HG02852 (cell line): ENCODE measurements around the gene TUBGCP5.

Source experiments
- ATAC-seq: cut with Tn5 transposase; IDR thresholded peaks from one replicate; pipeline ENCODE4 v1.9.1; 2021; ENCODE audit warnings: mild to moderate bottlenecking, moderate library complexity; ENCODE audit not compliant: unreplicated experiment

TUBGCP5 gene

GRCh38 chr15:22954798-22955543, 84.4 kb downstream of the TUBGCP5 start:
- no peak for ATAC-seq

GRCh38 chr15:22954326-22954725, 85.0 kb downstream of the TUBGCP5 start:
- ATAC-seq: no peak

- no peak for ATAC-seq
These were observed 86.4 kb downstream of the TUBGCP5 start for GRCh38 chr15:22952796-22953579.

- ATAC-seq: no peak
These were observed 87.7 kb downstream of the TUBGCP5 start for GRCh38 chr15:22951381-22952280.

- no peak for ATAC-seq
These were observed 88.4 kb downstream of the TUBGCP5 start for GRCh38 chr15:22951031-22951380.

DNA sequence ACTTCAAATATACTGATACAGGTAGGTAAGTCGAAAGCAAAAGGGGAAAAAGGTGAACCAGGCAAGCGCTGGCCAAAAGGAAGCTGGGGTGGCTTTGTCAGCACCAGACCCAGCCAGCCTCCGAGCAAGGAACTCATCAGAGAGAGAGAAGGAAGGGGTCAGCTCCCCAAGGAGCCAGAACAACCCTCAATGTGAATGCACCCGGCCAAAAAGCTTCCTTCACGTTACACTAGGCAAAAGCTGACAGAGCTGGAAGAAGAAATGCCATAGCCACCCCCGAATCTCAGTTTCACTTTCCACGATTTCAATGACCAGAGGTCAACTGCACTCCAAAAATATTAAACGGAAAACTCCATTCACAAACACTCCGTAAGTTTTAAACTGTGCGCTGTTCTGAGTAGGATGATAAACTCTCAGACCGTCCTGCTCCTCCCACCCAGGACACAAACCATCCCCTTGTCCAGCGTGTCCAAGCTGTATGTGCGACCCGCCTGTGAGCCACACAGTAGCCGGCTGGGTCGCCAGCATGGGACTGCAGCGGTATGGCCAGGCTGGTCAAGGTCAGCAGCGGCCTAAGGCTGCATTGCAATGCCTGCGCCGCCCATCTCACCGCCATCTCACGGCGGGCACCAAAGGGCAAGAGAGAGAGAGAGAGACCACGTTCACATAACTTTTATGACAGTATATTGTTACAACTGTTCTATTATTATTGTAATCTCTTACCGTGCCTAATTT, 88.9 kb downstream of the TUBGCP5 start:
- no peak for ATAC-seq
